D721Med (cell line): ENCODE results near the gene IGSF21.

Experiments
- DNase-seq: peaks from one replicate; pipeline ENCODE4 v3.0.0; 2011; ENCODE audit warnings: low spot score; ENCODE audit not compliant: insufficient read length
- FAIRE-seq: peaks from 2 replicates; lab custom pipeline; 2011; peaks lifted over from hg19 to GRCh38; lab: Jason Lieb, UNC
- TF ChIP-seq, protein P1 (sequence below): IDR thresholded peaks from 2 replicates; pipeline ENCODE4 v1.5.1; 2012; ENCODE audit warnings: mild to moderate bottlenecking, control low read depth; ENCODE audit not compliant: insufficient read depth; ENCODE audit errors: missing control alignments

The IGSF21 gene

DNA sequence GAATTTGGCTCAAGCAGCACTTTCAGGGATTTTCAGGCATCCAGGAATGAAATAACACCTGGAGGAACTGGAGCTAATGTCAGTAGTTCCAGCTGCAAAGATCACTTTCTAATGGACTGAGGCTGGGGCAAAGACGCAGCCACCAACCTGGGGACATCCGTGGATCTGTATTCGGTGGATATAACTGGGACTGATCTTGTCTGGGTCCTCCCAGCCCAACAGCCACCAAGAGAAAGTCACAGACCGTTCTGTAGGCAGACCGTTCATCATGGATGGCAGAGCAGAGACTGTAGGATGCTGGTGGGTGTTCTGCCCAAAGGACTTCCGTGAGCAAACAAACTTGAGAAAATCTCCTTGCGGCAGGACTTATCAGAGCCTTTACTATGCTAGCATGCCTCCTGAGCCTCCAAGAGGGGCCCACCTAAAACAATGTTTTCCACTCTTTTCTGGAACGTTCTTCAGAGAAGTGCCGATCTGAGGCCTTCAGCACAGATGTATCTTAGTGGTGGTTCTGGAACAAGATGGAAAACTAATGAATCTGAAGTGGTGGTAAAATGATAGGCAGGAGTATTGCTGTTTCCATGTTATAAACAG is 287.1 kb downstream of the IGSF21 start:
- FAIRE-seq (no peak), DNase-seq (no peak)
- TF ChIP-seq, protein P1, sequence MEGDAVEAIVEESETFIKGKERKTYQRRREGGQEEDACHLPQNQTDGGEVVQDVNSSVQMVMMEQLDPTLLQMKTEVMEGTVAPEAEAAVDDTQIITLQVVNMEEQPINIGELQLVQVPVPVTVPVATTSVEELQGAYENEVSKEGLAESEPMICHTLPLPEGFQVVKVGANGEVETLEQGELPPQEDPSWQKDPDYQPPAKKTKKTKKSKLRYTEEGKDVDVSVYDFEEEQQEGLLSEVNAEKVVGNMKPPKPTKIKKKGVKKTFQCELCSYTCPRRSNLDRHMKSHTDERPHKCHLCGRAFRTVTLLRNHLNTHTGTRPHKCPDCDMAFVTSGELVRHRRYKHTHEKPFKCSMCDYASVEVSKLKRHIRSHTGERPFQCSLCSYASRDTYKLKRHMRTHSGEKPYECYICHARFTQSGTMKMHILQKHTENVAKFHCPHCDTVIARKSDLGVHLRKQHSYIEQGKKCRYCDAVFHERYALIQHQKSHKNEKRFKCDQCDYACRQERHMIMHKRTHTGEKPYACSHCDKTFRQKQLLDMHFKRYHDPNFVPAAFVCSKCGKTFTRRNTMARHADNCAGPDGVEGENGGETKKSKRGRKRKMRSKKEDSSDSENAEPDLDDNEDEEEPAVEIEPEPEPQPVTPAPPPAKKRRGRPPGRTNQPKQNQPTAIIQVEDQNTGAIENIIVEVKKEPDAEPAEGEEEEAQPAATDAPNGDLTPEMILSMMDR = no peak

DNA sequence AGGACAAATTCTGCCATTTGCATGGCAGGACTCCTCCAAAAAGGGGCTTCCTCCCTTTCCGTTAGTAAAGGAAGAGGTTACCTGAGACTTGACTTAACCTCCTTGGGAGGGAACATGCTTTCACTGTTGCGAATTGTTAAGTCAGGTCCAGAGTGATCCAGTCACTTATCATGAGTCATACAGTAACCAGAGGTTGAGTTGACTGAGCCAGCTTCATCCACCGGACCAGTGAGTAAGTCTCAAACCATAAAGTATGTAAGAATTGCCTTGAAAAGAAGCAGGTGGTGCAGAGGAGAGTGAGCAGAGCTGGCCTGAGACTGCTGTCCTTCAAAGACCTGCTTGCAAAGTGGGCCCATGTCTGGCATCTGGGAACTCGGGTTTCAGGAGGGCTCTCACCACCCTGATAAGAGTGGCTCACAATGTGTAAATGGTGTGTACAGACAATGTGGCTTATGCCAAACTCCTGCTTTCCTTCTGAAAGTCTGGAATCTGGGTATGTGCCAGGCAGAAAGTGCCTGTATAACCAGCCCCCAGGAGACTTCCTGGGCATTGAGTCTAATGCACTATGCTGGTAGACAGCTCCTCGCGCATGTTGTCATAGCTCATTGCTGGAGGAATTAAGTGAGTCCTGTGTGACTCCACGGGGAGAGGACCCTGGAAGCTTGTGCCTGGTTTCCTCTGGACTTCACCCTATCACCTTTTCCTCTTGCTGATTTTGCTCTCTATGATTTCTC is 288.8 kb downstream of the IGSF21 start:
- DNase-seq (no peak), FAIRE-seq (no peak)
- TF ChIP-seq, protein P1 = no peak

DNA sequence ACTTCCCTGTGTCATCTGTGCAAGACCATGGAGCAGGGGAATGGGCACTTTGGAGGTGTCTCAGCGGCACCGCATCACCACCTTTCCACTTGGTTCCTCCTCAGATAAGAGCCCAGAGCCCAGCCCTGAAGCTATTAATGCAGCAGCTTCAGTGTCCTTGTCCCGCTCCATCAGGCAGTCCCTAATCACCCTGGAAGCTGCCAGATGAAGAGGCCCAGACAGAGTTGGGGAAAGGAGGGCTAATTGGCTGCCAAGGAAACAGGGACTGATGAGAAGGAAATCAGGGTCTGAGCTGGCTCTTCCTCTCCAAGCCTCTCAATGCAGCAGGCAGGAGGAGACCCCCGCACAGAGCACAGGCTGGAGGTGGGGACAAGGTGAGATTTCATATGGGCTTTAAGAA is 290.0 kb downstream of the IGSF21 start:
- FAIRE-seq (no peak), DNase-seq (no peak)
- TF ChIP-seq, protein P1 = no peak

DNA sequence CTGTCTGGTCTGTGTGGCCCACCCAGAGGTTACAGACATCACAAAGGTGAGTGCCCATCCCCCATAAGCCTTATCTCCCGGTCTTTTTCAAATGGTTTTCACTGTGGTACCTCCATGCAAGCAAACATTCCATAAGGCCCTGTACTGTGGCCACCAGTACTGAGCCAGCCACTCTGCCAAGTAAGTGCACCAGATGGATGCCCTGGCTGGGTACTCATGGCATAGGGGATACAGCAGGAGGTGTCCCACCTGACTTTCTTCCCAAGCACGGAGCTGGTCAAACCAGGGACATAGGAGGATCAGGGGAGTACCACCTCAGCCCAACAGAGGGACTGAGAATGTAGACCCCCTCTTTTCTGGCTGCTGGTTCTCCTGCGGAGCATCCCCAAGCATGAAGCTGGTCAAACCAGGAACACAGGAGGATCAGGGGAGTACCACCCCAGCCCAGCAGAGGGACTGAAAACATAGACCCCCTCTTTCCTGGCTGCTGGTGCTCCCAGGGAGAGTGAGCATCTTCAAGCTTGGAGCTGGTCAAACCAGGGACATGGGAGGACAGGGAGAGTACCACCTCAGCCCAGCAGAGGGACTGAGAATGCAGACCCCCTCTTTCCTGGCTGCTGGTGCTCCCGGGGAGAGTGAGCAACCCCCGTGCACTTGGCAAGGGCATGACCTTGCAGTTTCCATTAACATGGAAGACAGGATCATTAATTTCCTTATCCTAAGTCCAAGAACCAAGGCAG is 291.4 kb downstream of the IGSF21 start:
- TF ChIP-seq, protein P1 = no peak
- FAIRE-seq = no peak
- DNase-seq = no peak

DNA sequence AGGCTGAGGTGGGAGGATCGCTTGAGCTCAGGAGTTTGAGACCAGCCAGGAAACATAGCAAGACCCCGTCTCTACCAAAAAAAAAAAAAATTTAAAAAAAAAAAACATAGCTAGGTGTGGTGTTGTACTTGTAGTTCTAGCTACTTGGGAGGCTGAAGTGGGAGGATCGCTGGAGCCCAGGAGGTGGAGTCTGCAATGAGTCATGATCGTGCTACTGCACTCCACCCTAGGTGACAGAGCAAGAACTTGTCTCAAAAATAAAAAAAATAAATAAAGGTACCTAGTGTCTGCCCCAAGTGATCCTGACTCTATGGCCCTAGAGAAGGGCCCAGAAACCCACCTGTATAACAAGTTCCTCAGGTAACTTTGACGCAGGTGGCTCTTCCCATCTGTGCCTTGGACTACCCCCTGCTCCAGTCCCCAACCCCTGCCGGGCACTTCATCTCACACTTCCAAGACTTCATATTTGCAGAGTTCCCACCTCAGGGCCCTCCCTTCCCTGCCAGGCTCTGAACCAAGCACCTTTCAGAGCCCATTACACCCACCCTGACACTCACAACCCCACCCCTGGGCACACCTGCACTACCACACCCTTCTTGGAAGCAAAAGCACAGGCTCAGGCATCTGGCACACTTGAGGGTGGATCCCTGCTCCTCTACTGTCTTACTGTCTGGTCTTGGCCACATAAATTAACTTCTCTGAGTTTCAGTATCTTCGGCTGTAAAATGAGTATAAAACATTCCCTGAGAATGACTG is 292.9 kb downstream of the IGSF21 start:
- DNase-seq = no peak
- TF ChIP-seq, protein P1 = no peak
- no peak for FAIRE-seq

DNA sequence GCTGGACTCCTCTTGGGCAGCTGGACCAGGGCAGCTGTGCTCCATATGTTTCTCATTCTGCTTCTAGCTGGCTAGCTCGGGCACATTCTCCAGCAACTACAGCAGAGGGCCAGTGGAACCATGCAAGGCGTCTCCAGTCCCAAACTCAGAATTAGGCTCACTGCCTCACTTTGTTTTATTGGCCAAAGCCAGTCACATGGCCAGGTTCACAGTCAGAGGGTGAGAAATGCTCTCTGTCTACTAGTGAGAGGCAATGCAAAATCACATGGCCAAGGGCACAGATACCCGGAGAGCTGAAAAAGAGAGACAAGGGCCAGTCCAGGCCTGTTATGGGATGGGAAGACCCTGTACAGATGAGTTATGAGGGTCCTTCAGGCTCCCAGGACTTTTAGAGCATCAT is 294.3 kb downstream of the IGSF21 start:
- no peak for DNase-seq
- no peak for FAIRE-seq
- TF ChIP-seq, protein P1 = no peak
